H1 (cell line): ENCODE measurements around the gene NR1H3. TPM values are rescaled to one million over a fixed set of nuclear protein-coding genes. Genes with fewer than 3 reads are reported as not detected.

Experiments
- CTCF ChIA-PET: fragments of 300-600 bp; sonication (Branson Sonifier 250); formaldehyde crosslinking; loops from one replicate; lab custom pipeline; 2021; ENCODE audit not compliant: partially characterized antibody; lab: Charles Lee
- POLR2A ChIA-PET: fragments of 300-600 bp; sonication (Branson Sonifier 250); formaldehyde crosslinking; loops from one replicate; lab custom pipeline; 2021; ENCODE audit warnings: inconsistent platforms; ENCODE audit not compliant: partially characterized antibody; lab: Charles Lee
- DNase-seq, 2 experiments: peaks; one replicate each; pipeline versions ENCODE4 v3.0.0 to v3.0.0-alpha.2; 2010 to 2022; ENCODE audit warnings: low spot score in 2 of 2, low read depth in 1 of 2, mixed read lengths in 1 of 2
- FAIRE-seq: peaks from 2 replicates; lab custom pipeline; 2011; peaks lifted over from hg19 to GRCh38; lab: Jason Lieb, UNC
- H2AFZ ChIP-seq: 2 replicates; pipeline ENCODE4 v1.8.1; 2012; ENCODE audit warnings: low read length, inconsistent platforms
- H2AK5ac ChIP-seq: 2 replicates; pipeline ENCODE4 v1.6.1; 2013; ENCODE audit warnings: low read depth, low read length
- H2BK120ac ChIP-seq: replicated peaks from 2 replicates; pipeline ENCODE3; 2013; ENCODE audit warnings: low read depth, low read length, inconsistent platforms
- H2BK12ac ChIP-seq: 2 replicates; pipeline ENCODE4 v1.6.1; 2013; ENCODE audit warnings: low read depth, low read length
- H2BK15ac ChIP-seq: 2 replicates; pipeline ENCODE4 v1.6.1; 2013; ENCODE audit warnings: low read length
- H2BK20ac ChIP-seq: 2 replicates; pipeline ENCODE4 v1.6.1; 2013; ENCODE audit warnings: low read length
- H2BK5ac ChIP-seq: 2 replicates; pipeline ENCODE4 v1.6.1; 2013; ENCODE audit warnings: low read depth, low read length
- H3K14ac ChIP-seq: 2 replicates; pipeline ENCODE4 v1.6.1; 2013; ENCODE audit warnings: inconsistent platforms; ENCODE audit not compliant: insufficient read length
- H3K18ac ChIP-seq: 2 replicates; pipeline ENCODE4 v1.6.1; 2013; ENCODE audit warnings: low read length; ENCODE audit errors: extremely low read depth
- H3K23ac ChIP-seq: 2 replicates; pipeline ENCODE4 v1.6.1; 2013; ENCODE audit warnings: inconsistent platforms; ENCODE audit not compliant: insufficient read length
- H3K23me2 ChIP-seq: 2 replicates; pipeline ENCODE4 v1.6.1; 2013; ENCODE audit warnings: low read depth, low read length
- H3K27ac ChIP-seq: 2 replicates; pipeline ENCODE4 v1.6.1; 2011; ENCODE audit warnings: low read depth, low read length, inconsistent platforms
- H3K27me3 ChIP-seq, 4 experiments: replicated peaks in 1 of 4; 1 replicate in 1 of 4; 2 replicates in 3 of 4; pipeline versions ENCODE4 v1.6.1 to v1.8.1; 2011 to 2013; ENCODE audit warnings: low read length in 3 of 4, mild to moderate bottlenecking in 3 of 4, inconsistent platforms in 2 of 4, mixed read lengths in 2 of 4, moderate library complexity in 1 of 4; ENCODE audit not compliant: control insufficient read depth in 3 of 4, insufficient read depth in 3 of 4; ENCODE audit errors: extremely low read depth in 1 of 4
- H3K36me3 ChIP-seq, 4 experiments: 2 replicates each; pipeline versions ENCODE4 v1.6.1 to v1.8.1; 2011 to 2013; ENCODE audit warnings: mild to moderate bottlenecking in 4 of 4, low read length in 3 of 4, moderate library complexity in 2 of 4, control low read depth in 1 of 4, inconsistent platforms in 1 of 4; ENCODE audit not compliant: insufficient read depth in 4 of 4, control insufficient read depth in 2 of 4
- H3K4ac ChIP-seq: replicated peaks from 2 replicates; pipeline ENCODE3; 2013; ENCODE audit warnings: low read length, low read depth, mixed read lengths, inconsistent platforms; ENCODE audit not compliant: insufficient read length
- H3K4me1 ChIP-seq, 4 experiments: replicated peaks in 1 of 4; 1 replicate in 1 of 4; 2 replicates in 3 of 4; pipeline versions ENCODE4 v1.6.1 to v1.8.1; 2011 to 2013; ENCODE audit warnings: low read length in 3 of 4, inconsistent platforms in 2 of 4, mixed read lengths in 1 of 4; ENCODE audit not compliant: insufficient read depth in 4 of 4, control insufficient read depth in 3 of 4
- H3K4me2 ChIP-seq, 2 experiments: 2 replicates each; pipeline versions ENCODE4 v1.6.1 to v1.8.1; 2011 to 2013; ENCODE audit warnings: low read depth in 2 of 2, low read length in 2 of 2, control low read depth in 1 of 2, inconsistent platforms in 1 of 2, mild to moderate bottlenecking in 1 of 2; ENCODE audit not compliant: insufficient read depth in 1 of 2
- H3K4me3 ChIP-seq, 4 experiments: fragments of 200-600, 300-600 bp in 1 of 4; sonication (generic), shearing (Covaris generic), sonication (Bioruptor Twin) in 1 of 4; 2 replicates each; pipeline versions ENCODE4 v1.5.1 to v1.8.1; 2011 to 2016; ENCODE audit warnings: low read length in 4 of 4, low read depth in 3 of 4, control low read depth in 2 of 4, inconsistent platforms in 2 of 4, mild to moderate bottlenecking in 2 of 4, mixed read lengths in 1 of 4, moderate library complexity in 1 of 4; ENCODE audit not compliant: insufficient read depth in 2 of 4; ENCODE audit errors: extremely low read depth in 1 of 4
- H3K56ac ChIP-seq: replicated peaks from 2 replicates; pipeline ENCODE3; 2013; ENCODE audit warnings: low read depth, mild to moderate bottlenecking, mixed read lengths, low read length, inconsistent platforms; ENCODE audit not compliant: insufficient read length
- H3K79me1 ChIP-seq: 2 replicates; pipeline ENCODE4 v1.6.1; 2013; ENCODE audit warnings: low read depth, low read length, control low read depth
- H3K79me2 ChIP-seq, 2 experiments: 2 replicates each; pipeline versions ENCODE4 v1.6.1 to v1.8.1; 2012 to 2013; ENCODE audit warnings: low read length in 2 of 2, mild to moderate bottlenecking in 2 of 2, inconsistent platforms in 1 of 2; ENCODE audit not compliant: insufficient read depth in 2 of 2, control insufficient read depth in 1 of 2
- H3K9ac ChIP-seq, 4 experiments: replicated peaks in 1 of 4; 1 replicate in 1 of 4; 2 replicates in 3 of 4; pipeline versions ENCODE4 v1.6.1 to v1.8.1; 2011 to 2013; ENCODE audit warnings: low read depth in 3 of 4, low read length in 3 of 4, control low read depth in 2 of 4, mild to moderate bottlenecking in 2 of 4, moderate library complexity in 2 of 4, inconsistent platforms in 1 of 4; ENCODE audit errors: extremely low read depth in 1 of 4
- H3K9me3 ChIP-seq, 2 experiments: 2 replicates each; pipeline versions ENCODE4 v1.6.1 to v1.8.1; 2012 to 2013; ENCODE audit warnings: mild to moderate bottlenecking in 2 of 2, moderate library complexity in 2 of 2, control low read depth in 1 of 2, inconsistent platforms in 1 of 2, low read depth in 1 of 2, low read length in 1 of 2, mixed read lengths in 1 of 2; ENCODE audit not compliant: insufficient read depth in 2 of 2
- H4K20me1 ChIP-seq, 2 experiments: replicated peaks in 1 of 2; 2 replicates each; pipeline versions ENCODE3 to v1.8.1; 2011 to 2013; ENCODE audit warnings: inconsistent platforms in 2 of 2, low read length in 2 of 2, mild to moderate bottlenecking in 1 of 2; ENCODE audit not compliant: insufficient read depth in 2 of 2, control insufficient read depth in 1 of 2
- H4K5ac ChIP-seq: 2 replicates; pipeline ENCODE4 v1.6.1; 2013; ENCODE audit warnings: low read length, low read depth, mixed read lengths, inconsistent platforms; ENCODE audit not compliant: insufficient read length
- H4K8ac ChIP-seq: 2 replicates; pipeline ENCODE4 v1.8.0; 2013; ENCODE audit warnings: mild to moderate bottlenecking, moderate library complexity, low read length, inconsistent platforms; ENCODE audit not compliant: insufficient read depth; ENCODE audit errors: extremely low read depth
- H4K91ac ChIP-seq: replicated peaks from 2 replicates; pipeline ENCODE3; 2013; ENCODE audit warnings: low read length, mixed read lengths, inconsistent platforms; ENCODE audit not compliant: insufficient read length
- ATF2 ChIP-seq: IDR thresholded peaks from 2 replicates; pipeline ENCODE4 v1.6.1; 2012; ENCODE audit warnings: low read length, inconsistent platforms
- ATF3 ChIP-seq: IDR thresholded peaks from 2 replicates; pipeline ENCODE4 v1.6.1; 2011; ENCODE audit warnings: low read depth, mild to moderate bottlenecking, low read length; ENCODE audit not compliant: insufficient read depth
- CBX8 ChIP-seq: fragments of 300-800, 300-1000 bp; sonication (generic); IDR thresholded peaks from 2 replicates; pipeline ENCODE4 v1.7.1; 2016; ENCODE audit warnings: low read depth, low read length, borderline replicate concordance
- CHD1 ChIP-seq: IDR thresholded peaks from 2 replicates; pipeline ENCODE4 v1.6.1; 2012; ENCODE audit warnings: low read depth, low read length, improper control_type of control experiment
- HDAC2 ChIP-seq, 2 experiments: fragments of 300-600 bp in 1 of 2; sonication (generic) in 1 of 2; IDR thresholded peaks; 2 replicates each; pipeline ENCODE4 v1.6.1; 2011 to 2012; ENCODE audit warnings: low read depth in 2 of 2, low read length in 2 of 2, mild to moderate bottlenecking in 2 of 2, moderate library complexity in 2 of 2, borderline replicate concordance in 1 of 2, inconsistent platforms in 1 of 2
- POU5F1 ChIP-seq: IDR thresholded peaks from 2 replicates; pipeline ENCODE4 v1.6.1; 2011; ENCODE audit warnings: low read depth, mild to moderate bottlenecking, low read length, moderate library complexity
- RAD21 ChIP-seq, 2 experiments: IDR thresholded peaks in 1 of 2; conservative IDR thresholded peaks in 1 of 2; 2 replicates each; pipeline ENCODE4 v1.6.1; 2011; ENCODE audit warnings: low read depth in 2 of 2, low read length in 2 of 2, improper control_type of control experiment in 1 of 2, inconsistent platforms in 1 of 2, mild to moderate bottlenecking in 1 of 2, moderate library complexity in 1 of 2
- RFX5 ChIP-seq: IDR thresholded peaks from 2 replicates; pipeline ENCODE4 v1.6.1; 2011; ENCODE audit warnings: low read depth, low read length, improper control_type of control experiment, borderline replicate concordance
- SP2 ChIP-seq: IDR thresholded peaks from 2 replicates; pipeline ENCODE4 v1.6.1; 2012; ENCODE audit warnings: mild to moderate bottlenecking, low read length, inconsistent platforms
- SUZ12 ChIP-seq: fragments of 200-600 bp; sonication (generic); IDR thresholded peaks from 2 replicates; pipeline ENCODE4 v1.6.1; 2012; ENCODE audit warnings: mild to moderate bottlenecking, inconsistent platforms, low read length, moderate library complexity, mixed read lengths
- WGBS, 2 experiments: shearing (Covaris generic) in 1 of 2; methylation state at CpG; one replicate each; pipeline versions ENCODE4 v1.1.6 to v1.1.7; 2013 to 2015; ENCODE audit warnings: low lambda C conversion rate in 2 of 2, mixed read lengths in 2 of 2, inconsistent platforms in 1 of 2, low coverage in 1 of 2, missing lambda C conversion rate in 1 of 2; ENCODE audit not compliant: insufficient replicate concordance in 2 of 2, insufficient coverage in 1 of 2, insufficient read length in 1 of 2; ENCODE audit errors: extremely low coverage in 1 of 2, missing lambda C conversion rate in 1 of 2; 5-methylcytosine and 5-hydroxymethylcytosine counted together
- polyA plus RNA-seq, 7 experiments: library from polyadenylated mRNA; depleted of rRNA in 3 of 7; stranded (reverse) in 5 of 7; unstranded in 2 of 7; fragments of >200 nt in 5 of 7; fragments of 200-250 nt in 2 of 7; gene quantifications; 1 replicate in 5 of 7; 2 replicates in 1 of 7; 4 replicates in 1 of 7; pipeline versions ENCODE4 v1.2.1 to v1.2.3, GENCODE V29; 2011 to 2013; ENCODE audit warnings: missing spikeins in 2 of 7, mixed read lengths in 2 of 7
- total RNA-seq: library from RNA; stranded (reverse); fragmentation: NEBNext Ultra II Directional; extraction: Animal tissue kit (Norgen Biotek cat#: 25700); gene quantifications from 2 replicates; pipeline ENCODE4 v1.2.1, GENCODE V29; 2021

Gene NR1H3
- total and polyA plus RNA-seq, 2 of the 8 experiments (the other 6 are each of a cell fraction or from before 2014, with no cell fraction given), result 19.9 to 42.1 TPM

GRCh38 chr11:47249378-47249715, 8.4 kb upstream of the NR1H3 start:
- no peak overlapping the region for H3K56ac ChIP-seq
- H2BK120ac ChIP-seq, result peak overlapping the region; percentile 36
- no peak overlapping the region for H2AK5ac ChIP-seq
- H2BK20ac ChIP-seq, result no peak overlapping the region
- ChIA-PET CTCF (interaction anchor here (0.9 to 10.9 kb wide), 9 partner anchors 11 to 204 kb away, joined by 3 to 127 read pairs (median 7); partner anchors contain the start of genes ARFGAP2 and NR1H3), POLR2A (interaction anchor here (1.2 to 11.4 kb wide), 14 partner anchors 9 to 177 kb away, joined by 3 to 138 read pairs (median 10); partner anchors contain the start of genes DDB2, NR1H3, PACSIN3 and PSMC3)
- FAIRE-seq (no peak), DNase-seq (no peak)
- peak overlapping the region; percentile 98; the same call in 1 of the 2 replicates for H4K8ac ChIP-seq
- H4K91ac ChIP-seq, result peak overlapping the region; percentile 50
- peaks cover 2 to 10% (median 5%) of the 10 kb centered on the region in 4 experiments for H3K36me3 ChIP-seq
- H3K18ac ChIP-seq, result peak overlapping the region; percentile 98
- H3K23me2 ChIP-seq, result peaks cover 11% of the 10 kb centered on the region
- H2BK12ac ChIP-seq, result peak overlapping the region; percentile 69; the same call in 1 of the 2 replicates
- no peak overlapping the region for H3K23ac ChIP-seq
- H3K4me3 ChIP-seq, result peak overlapping the region; percentile 42 to 97 (median 93)
- H3K9me3 ChIP-seq, result no peaks in the 10 kb centered on the region
- peaks cover 0 to 12% of the 10 kb centered on the region in 2 experiments; a peak in 1 of 4 replicates for H3K79me2 ChIP-seq
- H3K14ac ChIP-seq, result no peak overlapping the region
- H3K4me1 ChIP-seq, result peaks cover 0 to 9% (median 0%) of the 10 kb centered on the region in 4 experiments; a peak in 4 of 7 replicates
- H3K9ac ChIP-seq, result peak overlapping the region; percentile 54 to 95 (median 85)
- H3K27ac ChIP-seq, result peak overlapping the region; percentile 96; the same call in 1 of the 2 replicates
- peak overlapping the region; percentile 99; the same call in 1 of the 2 replicates for H2AFZ ChIP-seq
- H4K20me1 ChIP-seq, result peaks cover 0 to 3% of the 10 kb centered on the region in 2 experiments
- H2BK15ac ChIP-seq, result no peak overlapping the region
- no peaks in the 10 kb centered on the region for H3K79me1 ChIP-seq
- H4K5ac ChIP-seq, result peak overlapping the region; percentile 96
- peak overlapping the region; percentile 98 for H2BK5ac ChIP-seq
- 53% methylated on average over 3 of the region's 3 CpGs; no CpG with 5 or more reads in 1 of the 2 experiments for WGBS, 2 experiments
- peak overlapping the region; percentile 70 to 80 for H3K4me2 ChIP-seq
- H3K27me3 ChIP-seq, result no peaks in the 10 kb centered on the region
- peak overlapping the region; percentile 63 for H3K4ac ChIP-seq
- no peak for TF ChIP-seq POU5F1
- no peak for TF ChIP-seq HDAC2 (IDR thresholded peaks at IDR 0.05; ENCODE audit: borderline replicate concordance in 1 of 2, low read depth in 2 of 2, low read length in 2 of 2)
- no peak for TF ChIP-seq ATF3
- TF ChIP-seq RFX5, result no peak
- TF ChIP-seq SUZ12, result no peak
- TF ChIP-seq SP2, result no peak
- no peak for TF ChIP-seq CBX8
- TF ChIP-seq RAD21 (IDR thresholded peaks at IDR 0.05 in 1 of 2, conservative IDR thresholded peaks at IDR 0.05 in 1 of 2; ENCODE audit: low read depth in 2 of 2, low read length in 2 of 2), result no peak
- no peak for TF ChIP-seq CHD1
- TF ChIP-seq ATF2, result no peak
